Cerebellar cortex (tissue), 1 donor: ENCODE data around the gene TUT4.

Source experiments
- DNase-seq: peaks from one replicate; pipeline ENCODE4 v3.0.0-alpha.2; 2015; ENCODE audit warnings: low spot score

Gene TUT4

GRCh38 chr1:52404116-52404974 lies 148.5 kb downstream of the TUT4 start, which contains the start of the genes ORC1 and PRPF38A:
Gene ORC1 (minus strand): TSS chr1:52404423. CDS start chr1:52402223, 2,200 bp downstream.
Gene PRPF38A (plus strand): TSS chr1:52404602. CDS start chr1:52404750, 148 bp downstream.
- peak; percentile 99 for DNase-seq

- peak; percentile 14 for DNase-seq
Measured at GRCh38 chr1:52403566-52404115, 149.3 kb downstream of the TUT4 start.

- DNase-seq = no peak
Measured at GRCh38 chr1:52402860-52403240, 150.0 kb downstream of the TUT4 start.

- DNase-seq = no peak
Measured at GRCh38 chr1:52400131-52400530, 152.8 kb downstream of the TUT4 start.

GRCh38 chr1:52399629-52400028 lies 153.3 kb downstream of the TUT4 start:
- DNase-seq = no peak

GRCh38 chr1:52393174-52393573 lies 159.7 kb downstream of the TUT4 start:
- no peak for DNase-seq

- DNase-seq = no peak
Measured at GRCh38 chr1:52386458-52386857, 166.4 kb downstream of the TUT4 start.

- no peak for DNase-seq
Measured at GRCh38 chr1:52385376-52385775, 167.5 kb downstream of the TUT4 start.
